Retinal pigment epithelial cell (primary cell): ENCODE data around the gene IQCN.

Experiments
- DNase-seq: peaks from one replicate; pipeline ENCODE4 v3.0.0-alpha.2; 2010; ENCODE audit warnings: low read depth
- H3K4me3 ChIP-seq: 2 replicates; pipeline ENCODE4 v1.5.1; 2011; ENCODE audit warnings: mild to moderate bottlenecking, low read length, control low read depth, moderate library complexity
- CTCF ChIP-seq: conservative IDR thresholded peaks from 2 replicates; pipeline ENCODE4 v1.5.1; 2011; ENCODE audit warnings: low read depth, low read length, control low read depth, inconsistent platforms

IQCN gene

GRCh38 chr19:18319591-18320135 is 45.4 kb upstream of the IQCN start:
- no peak for DNase-seq
- no peak overlapping the region for H3K4me3 ChIP-seq
- no peak for TF ChIP-seq CTCF

GRCh38 chr19:18317961-18318800 is 43.9 kb upstream of the IQCN start:
- DNase-seq, result no peak
- no peak overlapping the region for H3K4me3 ChIP-seq
- TF ChIP-seq CTCF, result no peak

- DNase-seq, result no peak
- no peak for TF ChIP-seq CTCF
- H3K4me3 ChIP-seq, result no peak overlapping the region
Observed at GRCh38 chr19:18313398-18313797, 39.1 kb upstream of the IQCN start.

- TF ChIP-seq CTCF, result no peak
Observed at GRCh38 chr19:18312092-18312534, 37.9 kb upstream of the IQCN start.

GRCh38 chr19:18311502-18312091 is 37.3 kb upstream of the IQCN start:
- H3K4me3 ChIP-seq, result no peak overlapping the region
- TF ChIP-seq CTCF, result no peak
- no peak for DNase-seq

More at GRCh38 chr19:18312092-18312534, 37.9 kb upstream of the IQCN start:
- DNase-seq, result no peak
- H3K4me3 ChIP-seq, result no peak overlapping the region

- DNase-seq, result no peak
- no peak for TF ChIP-seq CTCF
- no peak overlapping the region for H3K4me3 ChIP-seq
Observed at GRCh38 chr19:18310966-18311365, 36.7 kb upstream of the IQCN start.
